ENCODE measurements around the gene PCSK7.

- no peak for TF ChIP-seq EZH2 (IDR thresholded peaks at IDR 0.05; ENCODE audit: borderline replicate concordance, low read depth, low read length, severe bottlenecking)
- TF ChIP-seq, protein P1, sequence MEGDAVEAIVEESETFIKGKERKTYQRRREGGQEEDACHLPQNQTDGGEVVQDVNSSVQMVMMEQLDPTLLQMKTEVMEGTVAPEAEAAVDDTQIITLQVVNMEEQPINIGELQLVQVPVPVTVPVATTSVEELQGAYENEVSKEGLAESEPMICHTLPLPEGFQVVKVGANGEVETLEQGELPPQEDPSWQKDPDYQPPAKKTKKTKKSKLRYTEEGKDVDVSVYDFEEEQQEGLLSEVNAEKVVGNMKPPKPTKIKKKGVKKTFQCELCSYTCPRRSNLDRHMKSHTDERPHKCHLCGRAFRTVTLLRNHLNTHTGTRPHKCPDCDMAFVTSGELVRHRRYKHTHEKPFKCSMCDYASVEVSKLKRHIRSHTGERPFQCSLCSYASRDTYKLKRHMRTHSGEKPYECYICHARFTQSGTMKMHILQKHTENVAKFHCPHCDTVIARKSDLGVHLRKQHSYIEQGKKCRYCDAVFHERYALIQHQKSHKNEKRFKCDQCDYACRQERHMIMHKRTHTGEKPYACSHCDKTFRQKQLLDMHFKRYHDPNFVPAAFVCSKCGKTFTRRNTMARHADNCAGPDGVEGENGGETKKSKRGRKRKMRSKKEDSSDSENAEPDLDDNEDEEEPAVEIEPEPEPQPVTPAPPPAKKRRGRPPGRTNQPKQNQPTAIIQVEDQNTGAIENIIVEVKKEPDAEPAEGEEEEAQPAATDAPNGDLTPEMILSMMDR (IDR thresholded peaks at IDR 0.05; ENCODE audit: borderline replicate concordance, extremely low read depth, low read length, poor library complexity, severe bottlenecking), result no peak
Observed at GRCh38 chr11:117232911-117233409, 1.1 kb upstream of the PCSK7 start.

Measured in DND-41 (cell line).